Neural cell (in vitro differentiated cells): Measurements from ENCODE around the gene GJE1. TPM values are rescaled to one million over a fixed set of nuclear protein-coding genes. Genes with fewer than 3 reads are reported as not detected.

ENCODE experiments used
- H2AFZ ChIP-seq: fragments of 200-600, 300-800 bp; sonication (generic), shearing (Covaris generic); 2 replicates; pipeline ENCODE4 v1.6.0; 2014; ENCODE audit warnings: low read depth, mild to moderate bottlenecking, antibody characterized with exemption, low read length, moderate library complexity
- H3F3A ChIP-seq: fragments of 200-600 bp; shearing (Covaris generic); 2 replicates; pipeline ENCODE4 v1.6.1; 2016; ENCODE audit warnings: mild to moderate bottlenecking, moderate library complexity, mixed read lengths, antibody characterized with exemption, low read length; ENCODE audit not compliant: insufficient read depth, poor library complexity, severe bottlenecking
- H3K27ac ChIP-seq: fragments of 200-600, 300-800 bp; sonication (generic), shearing (Covaris generic); 2 replicates; pipeline ENCODE4 v1.5.1; 2014; ENCODE audit warnings: mild to moderate bottlenecking, low read length, moderate library complexity
- H3K27me3 ChIP-seq: fragments of 300-800, 200-600 bp; sonication (generic), shearing (Covaris generic); 2 replicates; pipeline ENCODE4 v1.6.0; 2014; ENCODE audit warnings: mild to moderate bottlenecking, low read depth, low read length, moderate library complexity; ENCODE audit not compliant: insufficient read depth
- H3K36me3 ChIP-seq: fragments of 300-800, 200-600 bp; sonication (generic), shearing (Covaris generic); 2 replicates; pipeline ENCODE4 v1.5.1; 2014; ENCODE audit warnings: mild to moderate bottlenecking, antibody characterized with exemption, low read length, moderate library complexity; ENCODE audit not compliant: insufficient read depth
- H3K4me2 ChIP-seq: fragments of 300-800, 200-600 bp; sonication (generic), shearing (Covaris generic); 2 replicates; pipeline ENCODE4 v1.6.0; 2014; ENCODE audit warnings: mild to moderate bottlenecking, low read length
- H3K4me3 ChIP-seq: fragments of 300-800, 200-600 bp; sonication (generic), shearing (Covaris generic); 2 replicates; pipeline ENCODE4 v1.5.1; 2014; ENCODE audit warnings: mild to moderate bottlenecking, low read length, moderate library complexity
- H3K79me2 ChIP-seq: fragments of 200-600 bp; shearing (Covaris generic); replicated peaks from 2 replicates; pipeline ENCODE4 v1.6.0; 2014; ENCODE audit warnings: mild to moderate bottlenecking, low read length, moderate library complexity; ENCODE audit not compliant: insufficient read depth
- H3K9ac ChIP-seq: fragments of 300-800, 200-600 bp; sonication (generic), shearing (Covaris generic); 2 replicates; pipeline ENCODE4 v1.6.1; 2016; ENCODE audit warnings: mild to moderate bottlenecking, low read length, mixed read lengths
- H3K9me2 ChIP-seq: fragments of 200-600 bp; shearing (Covaris generic); 2 replicates; pipeline ENCODE4 v1.6.1; 2016; ENCODE audit warnings: mild to moderate bottlenecking, low read length, mixed read lengths; ENCODE audit not compliant: insufficient read depth
- H3K9me3 ChIP-seq: fragments of 200-600, 300-800 bp; sonication (generic), shearing (Covaris generic); 2 replicates; pipeline ENCODE4 v1.6.1; 2016; ENCODE audit warnings: mild to moderate bottlenecking, mixed run types, low read length, moderate library complexity, mixed read lengths
- H4K20me1 ChIP-seq: fragments of 200-600 bp; shearing (Covaris generic); 2 replicates; pipeline ENCODE4 v1.6.1; 2016; ENCODE audit warnings: mild to moderate bottlenecking, mixed run types; ENCODE audit not compliant: insufficient read depth
- CTCF ChIP-seq: fragments of 450-650 bp; IDR thresholded peaks from 2 replicates; pipeline ENCODE4 v1.5.1; 2014; ENCODE audit warnings: antibody characterized with exemption, mild to moderate bottlenecking, moderate library complexity; ENCODE audit not compliant: poor library complexity, severe bottlenecking
- EP300 ChIP-seq: fragments of 450-650 bp; conservative IDR thresholded peaks from 2 replicates; pipeline ENCODE4 v1.6.1; 2014; ENCODE audit warnings: antibody characterized with exemption, mild to moderate bottlenecking, moderate library complexity; ENCODE audit not compliant: poor library complexity, severe bottlenecking
- EZH2 ChIP-seq: fragments of 200-600, 300-800 bp; shearing (Covaris generic), sonication (generic); IDR thresholded peaks from 2 replicates; pipeline ENCODE4 v1.6.1; 2014; ENCODE audit warnings: antibody characterized with exemption, low read length, borderline replicate concordance, mild to moderate bottlenecking; ENCODE audit not compliant: insufficient read depth, poor library complexity, severe bottlenecking
- MXI1 ChIP-seq: fragments of 450-650 bp; conservative IDR thresholded peaks from 2 replicates; pipeline ENCODE4 v1.6.1; 2014; ENCODE audit warnings: antibody characterized with exemption, mild to moderate bottlenecking; ENCODE audit not compliant: poor library complexity, severe bottlenecking
- POLR2AphosphoS5 ChIP-seq: IDR thresholded peaks from 2 replicates; pipeline ENCODE4 v1.6.1; 2012
- RAD21 ChIP-seq: fragments of 450-650 bp; conservative IDR thresholded peaks from 2 replicates; pipeline ENCODE4 v1.6.1; 2014; ENCODE audit warnings: antibody characterized with exemption, mild to moderate bottlenecking, moderate library complexity
- REST ChIP-seq: IDR thresholded peaks from 2 replicates; pipeline ENCODE4 v1.6.1; 2012; ENCODE audit warnings: borderline replicate concordance
- SMC3 ChIP-seq: fragments of 450-650 bp; conservative IDR thresholded peaks from 2 replicates; pipeline ENCODE4 v1.6.1; 2014; ENCODE audit warnings: antibody characterized with exemption, mild to moderate bottlenecking, moderate library complexity; ENCODE audit not compliant: poor library complexity
- TAF1 ChIP-seq: IDR thresholded peaks from 2 replicates; pipeline ENCODE4 v1.6.1; 2012; ENCODE audit warnings: low read depth
- polyA plus RNA-seq: library from polyadenylated mRNA; depleted of rRNA; stranded (reverse); fragments of >200 nt; gene quantifications from 2 replicates; pipeline ENCODE4 v1.2.3, GENCODE V29; 2014

The GJE1 gene
- polyA plus RNA-seq, 1 donor from 2014 or later, result not detected

- Histone ChIP-seq H3K9me2 (no peaks in the 10 kb centered on the region), H3F3A (no peaks in the 10 kb centered on the region), H2AFZ (no peak overlapping the region), H3K27ac (no peak overlapping the region), H3K9ac (no peak overlapping the region), H3K4me2 (no peak overlapping the region), H4K20me1 (no peaks in the 10 kb centered on the region), H3K79me2 (peaks cover 82% of the 10 kb centered on the region), H3K27me3 (no peaks in the 10 kb centered on the region), H3K36me3 (no peaks in the 10 kb centered on the region), H3K9me3 (no peaks in the 10 kb centered on the region), H3K4me3 (no peak overlapping the region)
- TF ChIP-seq REST, result no peak
- TF ChIP-seq EP300, result no peak
- TF ChIP-seq TAF1, result no peak
- no peak for TF ChIP-seq MXI1
- TF ChIP-seq CTCF, result no peak
- TF ChIP-seq SMC3, result no peak
- TF ChIP-seq RAD21, result no peak
- no peak for TF ChIP-seq EZH2
These were observed 22.4 kb downstream of the GJE1 start for GRCh38 chr6:142155091-142155490.

- no peak overlapping the region for H2AFZ ChIP-seq
- no peaks in the 10 kb centered on the region for H3K27me3 ChIP-seq
- no peak overlapping the region for H3K27ac ChIP-seq
- H3K9me2 ChIP-seq, result no peaks in the 10 kb centered on the region
- H3K9ac ChIP-seq, result no peak overlapping the region
- no peaks in the 10 kb centered on the region for H3K9me3 ChIP-seq
- no peak overlapping the region for H3K4me2 ChIP-seq
- H3K36me3 ChIP-seq, result no peaks in the 10 kb centered on the region
- no peak overlapping the region for H3K4me3 ChIP-seq
- no peaks in the 10 kb centered on the region for H4K20me1 ChIP-seq
- H3K79me2 ChIP-seq, result peaks cover 82% of the 10 kb centered on the region
- TF ChIP-seq TAF1 (no peak), RAD21 (peak; percentile 67), CTCF (peak; percentile 64), EP300 (no peak), POLR2AphosphoS5 (no peak), EZH2 (no peak), SMC3 (peak; percentile 64), MXI1 (no peak)
- H3F3A ChIP-seq, result no peaks in the 10 kb centered on the region
These were observed 23.4 kb downstream of the GJE1 start for GRCh38 chr6:142155895-142156757.
